Vagina (tissue), 2 donors: ENCODE data around the gene YWHAB. TPM values are rescaled to one million over a fixed set of nuclear protein-coding genes. Genes with fewer than 3 reads are reported as not detected.

Source experiments
- DNase-seq, 2 donors: peaks; one replicate each; pipeline ENCODE4 v3.0.0-alpha.2; 2017; ENCODE audit errors: extremely low spot score in 2 of 2
- H3K27ac ChIP-seq: fragments of 200-600 bp; sonication (generic); one replicate; pipeline ENCODE4 v1.5.1; 2019
- H3K27me3 ChIP-seq: fragments of 200-600 bp; sonication (generic); one replicate; pipeline ENCODE4 v1.5.1; 2019
- H3K36me3 ChIP-seq, 2 donors: fragments of 200-600 bp; sonication (generic); one replicate each; pipeline ENCODE4 v1.5.1; 2017 to 2019
- H3K4me1 ChIP-seq: fragments of 200-600 bp; sonication (generic); one replicate; pipeline ENCODE4 v1.5.1; 2019
- H3K4me3 ChIP-seq, 2 donors: fragments of 200-600 bp; sonication (generic); 1 replicate in 1 of 2; 2 replicates in 1 of 2; pipeline ENCODE4 v1.5.1; 2016 to 2019
- H3K9me3 ChIP-seq: fragments of 200-600 bp; sonication (generic); one replicate; pipeline ENCODE4 v1.5.1; 2019
- POLR2A ChIP-seq, 2 donors: fragments of 450-650 bp; IDR thresholded peaks; one replicate each; pipeline ENCODE4 v1.6.1; 2017; ENCODE audit warnings: antibody characterized with exemption in 2 of 2, mild to moderate bottlenecking in 2 of 2, moderate library complexity in 2 of 2
- POLR2AphosphoS5 ChIP-seq, 2 donors: sonication (generic); formaldehyde crosslinking; IDR thresholded peaks; one replicate each; pipeline ENCODE4 v1.9.0; 2017; ENCODE audit warnings: antibody characterized with exemption in 2 of 2, mild to moderate bottlenecking in 2 of 2, low read depth in 1 of 2; ENCODE audit not compliant: insufficient read depth in 1 of 2
- intact Hi-C: fragments of 100-400 bp; cut with DNase I; formaldehyde crosslinking; loops from one replicate; pipeline ENCODE4 v1.15.1; 2023
- total RNA-seq: library from RNA; depleted of rRNA; stranded (reverse); fragments of >200 nt; gene quantifications from one replicate; pipeline ENCODE4 v1.2.3, GENCODE V29; 2016
- TF ChIP-seq, protein P1 (sequence below), 3 experiments: fragments of 450-650 bp in 2 of 3; fragments of 200-600 bp in 1 of 3; sonication (generic) in 1 of 3; IDR thresholded peaks; one replicate each; pipeline ENCODE4 v1.5.1; 2017 to 2019; ENCODE audit warnings: antibody characterized with exemption in 3 of 3, mild to moderate bottlenecking in 2 of 3, moderate library complexity in 2 of 3

Gene YWHAB
- total RNA-seq, 1 donor from 2014 or later: 87.4 TPM

DNA sequence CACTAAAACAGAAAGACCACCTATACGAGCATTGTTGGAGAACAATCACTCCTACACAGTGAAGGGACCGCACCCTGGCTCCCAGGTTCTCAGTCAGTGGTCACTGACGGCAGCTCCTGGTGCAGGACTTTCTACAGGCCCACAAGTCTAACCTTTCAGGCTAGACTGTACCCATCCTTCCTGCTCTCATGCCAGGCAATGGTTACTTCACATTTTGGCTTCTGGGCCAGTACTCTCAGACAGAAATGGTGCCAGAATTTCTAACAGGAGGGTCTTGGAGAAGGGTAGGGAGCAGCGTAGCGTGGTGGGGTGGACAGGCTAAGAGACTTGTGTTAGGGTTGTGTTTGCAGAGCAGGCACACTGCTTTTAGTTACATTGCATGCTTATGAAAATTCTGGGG, 62.6 kb downstream of the YWHAB start:
- no peak overlapping the region for H3K4me3 ChIP-seq
- TF ChIP-seq, protein P1, sequence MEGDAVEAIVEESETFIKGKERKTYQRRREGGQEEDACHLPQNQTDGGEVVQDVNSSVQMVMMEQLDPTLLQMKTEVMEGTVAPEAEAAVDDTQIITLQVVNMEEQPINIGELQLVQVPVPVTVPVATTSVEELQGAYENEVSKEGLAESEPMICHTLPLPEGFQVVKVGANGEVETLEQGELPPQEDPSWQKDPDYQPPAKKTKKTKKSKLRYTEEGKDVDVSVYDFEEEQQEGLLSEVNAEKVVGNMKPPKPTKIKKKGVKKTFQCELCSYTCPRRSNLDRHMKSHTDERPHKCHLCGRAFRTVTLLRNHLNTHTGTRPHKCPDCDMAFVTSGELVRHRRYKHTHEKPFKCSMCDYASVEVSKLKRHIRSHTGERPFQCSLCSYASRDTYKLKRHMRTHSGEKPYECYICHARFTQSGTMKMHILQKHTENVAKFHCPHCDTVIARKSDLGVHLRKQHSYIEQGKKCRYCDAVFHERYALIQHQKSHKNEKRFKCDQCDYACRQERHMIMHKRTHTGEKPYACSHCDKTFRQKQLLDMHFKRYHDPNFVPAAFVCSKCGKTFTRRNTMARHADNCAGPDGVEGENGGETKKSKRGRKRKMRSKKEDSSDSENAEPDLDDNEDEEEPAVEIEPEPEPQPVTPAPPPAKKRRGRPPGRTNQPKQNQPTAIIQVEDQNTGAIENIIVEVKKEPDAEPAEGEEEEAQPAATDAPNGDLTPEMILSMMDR (IDR thresholded peaks at IDR 0.05): no peak
- TF ChIP-seq POLR2AphosphoS5 (IDR thresholded peaks at IDR 0.05; ENCODE audit: insufficient read depth in 1 of 2, low read depth in 1 of 2) (no peak), POLR2A (IDR thresholded peaks at IDR 0.05) (no peak)
- peaks cover 0 to 67% of the 10 kb centered on the region in 2 donors for H3K36me3 ChIP-seq
- no peak overlapping the region for H3K27ac ChIP-seq
- DNase-seq: no peak
- intact Hi-C loops: no loop called here
- H3K9me3 ChIP-seq: no peaks in the 10 kb centered on the region
- H3K4me1 ChIP-seq: no peaks in the 10 kb centered on the region
- H3K27me3 ChIP-seq: no peaks in the 10 kb centered on the region

DNA sequence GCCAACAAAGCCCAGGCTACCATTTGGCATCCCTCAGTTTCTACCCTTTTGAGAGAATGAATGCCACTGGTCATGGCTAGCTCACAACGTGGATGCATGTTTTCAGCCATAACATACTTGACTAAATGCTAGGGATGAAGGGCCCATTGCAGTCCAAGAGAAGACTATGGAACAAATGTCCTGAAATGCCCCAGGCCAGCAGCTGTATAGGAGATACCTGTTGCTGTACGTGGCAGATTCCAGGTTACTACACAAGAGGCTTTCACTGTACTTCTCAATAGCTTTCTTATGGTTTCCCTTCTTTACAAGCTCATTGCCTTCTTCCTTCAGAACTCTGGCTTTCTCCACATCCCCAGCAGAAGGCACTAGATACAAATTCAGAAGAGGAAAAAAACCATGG, 63.0 kb downstream of the YWHAB start:
- peaks cover 0 to 63% of the 10 kb centered on the region in 2 donors for H3K36me3 ChIP-seq
- H3K27ac ChIP-seq: no peak overlapping the region
- H3K27me3 ChIP-seq: no peaks in the 10 kb centered on the region
- no peak for DNase-seq
- H3K4me1 ChIP-seq: no peaks in the 10 kb centered on the region
- TF ChIP-seq POLR2A (IDR thresholded peaks at IDR 0.05) (no peak), POLR2AphosphoS5 (IDR thresholded peaks at IDR 0.05; ENCODE audit: insufficient read depth in 1 of 2, low read depth in 1 of 2) (no peak)
- TF ChIP-seq, protein P1 (IDR thresholded peaks at IDR 0.05): no peak
- intact Hi-C loops: no loop called here
- no peaks in the 10 kb centered on the region for H3K9me3 ChIP-seq
- H3K4me3 ChIP-seq: no peak overlapping the region

DNA sequence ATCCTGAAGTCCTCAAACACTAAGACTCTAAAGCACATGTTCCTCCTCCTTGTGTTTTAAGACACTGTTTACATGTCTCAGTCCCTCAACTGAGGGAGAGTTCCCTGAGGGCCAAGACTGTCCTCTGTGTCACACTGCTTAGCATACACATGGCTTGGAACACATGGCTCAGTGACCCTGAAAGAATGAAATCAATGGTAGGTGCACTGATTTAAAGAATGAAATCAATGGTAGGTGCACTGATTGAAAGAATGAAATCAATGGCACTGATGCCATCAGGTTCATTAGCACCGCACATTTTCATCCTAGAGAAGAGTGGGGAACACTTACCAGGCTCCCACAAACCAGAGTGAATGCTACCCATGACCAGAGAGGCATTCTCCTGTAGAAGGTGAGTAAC, 64.9 kb downstream of the YWHAB start:
- Histone ChIP-seq H3K36me3 (peaks cover 0 to 73% of the 10 kb centered on the region in 2 donors), H3K27ac (no peak overlapping the region), H3K9me3 (no peaks in the 10 kb centered on the region), H3K4me1 (no peaks in the 10 kb centered on the region), H3K27me3 (no peaks in the 10 kb centered on the region), H3K4me3 (no peak overlapping the region)
- intact Hi-C loops: no loop called here
- TF ChIP-seq, protein P1 (IDR thresholded peaks at IDR 0.05): no peak
- no peak for TF ChIP-seq POLR2A (IDR thresholded peaks at IDR 0.05)
- TF ChIP-seq POLR2AphosphoS5 (IDR thresholded peaks at IDR 0.05; ENCODE audit: insufficient read depth in 1 of 2, low read depth in 1 of 2): no peak
- no peak for DNase-seq

DNA sequence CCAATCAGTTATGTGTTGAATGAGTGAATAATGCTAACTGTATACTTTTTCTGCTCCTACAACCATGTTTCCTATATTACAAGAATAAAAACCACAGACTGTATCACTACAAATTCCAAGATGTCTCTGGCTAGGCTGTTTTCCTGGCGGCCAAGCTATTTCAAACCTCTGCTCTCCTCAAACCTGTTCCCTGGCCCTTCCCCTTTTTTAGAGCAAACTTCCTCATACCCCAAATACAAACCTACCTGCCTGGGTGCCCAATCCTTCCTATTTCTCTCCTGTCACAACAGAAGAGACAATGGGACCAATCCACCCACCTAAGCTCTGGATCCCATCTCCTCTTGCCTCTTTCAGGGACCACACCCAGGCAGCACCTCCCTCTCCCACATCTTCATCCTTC, 67.2 kb downstream of the YWHAB start:
- Histone ChIP-seq H3K9me3 (no peaks in the 10 kb centered on the region), H3K27me3 (no peaks in the 10 kb centered on the region), H3K4me1 (no peaks in the 10 kb centered on the region), H3K36me3 (peaks cover 0 to 62% of the 10 kb centered on the region in 2 donors), H3K4me3 (no peak overlapping the region), H3K27ac (no peak overlapping the region)
- intact Hi-C loops: no loop called here
- TF ChIP-seq, protein P1 (IDR thresholded peaks at IDR 0.05): no peak
- no peak for TF ChIP-seq POLR2AphosphoS5 (IDR thresholded peaks at IDR 0.05; ENCODE audit: insufficient read depth in 1 of 2, low read depth in 1 of 2)
- DNase-seq: no peak

DNA sequence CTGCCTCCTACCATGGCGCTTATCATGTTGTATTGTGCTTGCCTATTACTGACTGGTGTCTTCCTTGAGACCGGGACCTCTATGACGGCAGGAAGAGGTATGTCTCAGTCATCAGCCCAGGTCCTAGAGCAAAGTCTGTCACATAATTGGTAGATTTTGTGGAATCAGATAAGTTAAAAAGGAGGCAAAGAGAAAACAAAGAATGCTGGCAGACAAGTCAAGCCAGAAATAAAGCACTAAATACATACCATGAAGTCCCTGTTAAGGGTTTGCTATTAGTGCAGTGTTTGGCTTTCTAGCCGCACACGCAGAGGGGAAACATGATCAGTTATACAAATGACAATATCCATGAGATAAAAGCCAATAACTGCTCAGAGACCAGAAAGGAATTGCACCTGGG, 68.7 kb downstream of the YWHAB start:
- peaks cover 3% of the 10 kb centered on the region for H3K4me1 ChIP-seq
- intact Hi-C loops: no loop called here
- DNase-seq: no peak
- no peak overlapping the region for H3K4me3 ChIP-seq
- TF ChIP-seq POLR2A (IDR thresholded peaks at IDR 0.05) (no peak), POLR2AphosphoS5 (IDR thresholded peaks at IDR 0.05; ENCODE audit: insufficient read depth in 1 of 2, low read depth in 1 of 2) (no peak)
- TF ChIP-seq, protein P1 (IDR thresholded peaks at IDR 0.05): no peak
- no peaks in the 10 kb centered on the region for H3K27me3 ChIP-seq
- H3K36me3 ChIP-seq: peaks cover 0 to 47% of the 10 kb centered on the region in 2 donors
- no peak overlapping the region for H3K27ac ChIP-seq
- no peaks in the 10 kb centered on the region for H3K9me3 ChIP-seq
